ENCODE data around the gene TMEM242.
"Not testable (repeated sequence)": the region's sequence is repeated elsewhere in the genome, so short reads cannot be mapped to it uniquely, and the experiment has no call there.

Gene TMEM242

DNA sequence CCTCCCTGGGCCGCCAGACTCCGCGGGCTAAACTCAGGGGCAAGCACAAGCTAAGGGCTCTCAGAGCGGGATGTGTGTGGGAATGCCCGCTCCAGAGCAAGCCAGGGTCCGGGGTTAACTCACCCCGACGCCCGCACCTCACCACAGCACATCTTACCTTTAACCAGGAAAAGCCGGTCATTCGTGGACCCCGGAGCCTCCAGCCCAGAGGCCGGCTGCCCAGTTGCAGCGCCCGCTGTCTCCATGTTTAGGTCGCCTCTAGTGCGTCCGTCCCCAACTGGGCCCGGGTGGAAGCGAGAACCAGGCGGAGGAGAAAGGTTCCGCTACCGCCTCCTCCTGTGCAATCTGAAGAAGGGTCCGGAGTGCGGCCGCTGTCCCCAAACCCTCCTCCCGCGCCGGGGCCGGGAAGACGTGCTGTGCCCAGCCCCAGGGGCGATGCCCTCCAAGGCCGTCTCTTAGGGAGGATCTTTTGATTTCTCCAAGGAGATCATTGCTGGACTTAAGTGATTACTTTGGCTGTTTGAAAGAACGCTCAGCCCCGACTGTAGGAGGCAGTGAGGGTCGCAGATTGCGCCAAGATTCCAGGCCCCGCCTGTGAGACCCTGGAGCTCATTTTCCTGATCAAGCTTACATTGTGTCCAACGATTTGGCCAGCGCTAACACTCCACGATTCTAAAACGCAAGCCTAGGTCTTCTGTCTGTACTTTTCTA is at the start of gene TMEM242:
Gene TMEM242 (minus strand): TSS at position 265 of the 711 bp plus-strand sequence. CDS start 20 bp downstream, at position 245.
- peak; percentile 83 to 98 for DNase-seq

DNA sequence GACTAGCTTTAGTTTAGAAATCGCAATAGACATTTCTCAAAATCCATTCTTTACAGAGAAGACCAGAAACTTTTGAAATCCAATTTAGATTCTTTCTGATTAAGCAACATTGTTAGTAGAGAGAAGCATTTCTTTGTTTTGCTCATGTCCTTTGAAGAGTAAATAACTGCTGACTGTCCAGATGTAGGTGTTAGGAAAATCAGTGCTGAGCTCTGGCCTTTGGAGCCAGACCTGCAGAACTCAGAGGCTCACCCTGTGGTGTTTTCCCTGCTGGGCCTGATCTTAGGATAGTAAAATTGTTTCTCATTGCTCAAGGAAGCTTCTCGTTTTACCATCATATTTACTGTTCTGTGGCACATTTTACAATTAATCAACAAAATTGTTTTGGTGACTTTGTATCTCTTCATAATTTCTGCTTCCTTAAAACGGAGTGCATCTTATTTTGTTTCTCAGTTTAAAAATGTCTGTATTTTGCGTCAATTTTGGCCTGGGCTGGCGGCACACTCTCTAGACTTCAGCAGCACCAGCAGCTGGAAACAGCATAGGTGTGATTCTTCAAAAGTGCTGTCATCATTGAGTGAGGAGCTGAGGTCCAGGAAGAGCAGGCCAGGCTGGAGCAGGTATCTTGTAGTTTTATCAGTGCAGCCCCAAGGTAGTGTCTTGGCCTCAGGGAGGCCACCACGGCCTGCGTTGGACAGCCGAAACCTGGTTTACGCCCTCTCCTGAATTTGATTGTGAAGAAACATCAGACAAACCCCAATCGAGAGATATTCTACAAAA is 49.4 kb upstream of the TMEM242 start:
- no peak for DNase-seq

DNA sequence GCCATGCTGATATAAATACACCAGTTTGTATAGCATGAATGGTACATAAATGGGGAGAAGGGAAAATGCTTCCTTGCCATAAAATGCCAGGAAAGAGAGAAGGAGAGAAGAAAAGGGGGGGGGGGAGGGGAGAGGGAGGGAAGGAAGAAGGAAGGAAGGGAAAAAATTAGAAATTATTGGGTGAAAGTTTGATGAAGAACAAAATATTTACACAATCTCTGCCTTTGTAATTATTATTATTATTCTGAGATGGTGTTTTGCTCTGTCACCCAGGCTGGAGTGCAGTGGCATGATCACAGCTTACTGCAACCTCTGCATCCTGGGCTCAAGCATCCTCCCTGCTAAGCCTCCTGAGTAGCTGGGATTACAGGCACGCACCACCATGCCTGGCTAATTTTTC is 47.4 kb upstream of the TMEM242 start:
- no peak for DNase-seq

DNA sequence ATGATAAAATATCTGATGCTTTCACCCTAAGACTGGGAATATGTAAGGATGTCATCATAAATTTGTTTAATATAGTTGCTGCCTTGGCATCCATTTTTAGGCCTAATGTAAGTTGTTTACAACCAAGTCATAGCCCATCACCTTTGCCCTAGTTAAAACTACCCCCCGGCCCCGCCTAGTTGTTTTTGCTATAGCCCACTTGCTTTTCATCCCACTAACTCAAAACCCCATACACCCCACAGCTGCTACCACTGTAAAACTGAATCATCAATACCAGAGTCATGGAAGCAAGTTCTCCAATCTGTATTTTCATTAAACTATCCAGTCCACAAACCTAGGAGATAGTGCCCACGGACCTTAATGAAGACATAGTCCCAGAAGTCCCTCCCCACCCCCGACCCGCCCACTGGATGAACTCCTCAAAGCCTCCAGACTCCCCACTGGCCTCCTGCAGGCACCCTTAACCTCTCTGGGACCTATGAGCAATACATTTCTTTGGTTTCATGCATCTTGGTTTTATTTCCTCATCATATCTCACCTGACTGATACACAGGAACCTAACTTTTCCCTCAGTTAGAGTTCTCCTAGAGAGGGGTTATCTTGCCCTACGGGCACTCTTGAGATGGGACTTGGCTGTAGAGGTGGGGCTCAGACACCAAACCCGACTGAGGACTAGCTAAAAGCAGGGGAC is 45.2 kb upstream of the TMEM242 start:
- DNase-seq: no peak

DNA sequence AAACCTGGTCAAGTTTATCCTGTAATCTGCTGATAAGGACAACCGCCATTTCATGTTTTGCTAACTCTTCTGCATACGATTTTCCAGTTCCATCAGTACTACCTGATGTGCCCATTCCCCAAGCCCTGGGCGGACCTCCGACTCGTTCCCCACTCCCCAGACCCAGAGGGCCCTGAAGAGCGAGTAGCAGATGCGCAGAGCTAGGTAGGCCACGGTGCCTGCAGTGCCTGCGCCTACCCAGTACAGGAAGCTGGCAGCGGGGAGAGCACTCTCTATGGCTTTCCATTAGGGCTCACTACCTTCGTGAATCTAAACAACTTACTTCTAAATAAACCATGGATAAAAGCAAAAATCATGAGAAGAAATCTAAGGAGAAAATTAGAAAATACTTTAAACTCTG is 43.3 kb upstream of the TMEM242 start:
- no peak for DNase-seq

DNA sequence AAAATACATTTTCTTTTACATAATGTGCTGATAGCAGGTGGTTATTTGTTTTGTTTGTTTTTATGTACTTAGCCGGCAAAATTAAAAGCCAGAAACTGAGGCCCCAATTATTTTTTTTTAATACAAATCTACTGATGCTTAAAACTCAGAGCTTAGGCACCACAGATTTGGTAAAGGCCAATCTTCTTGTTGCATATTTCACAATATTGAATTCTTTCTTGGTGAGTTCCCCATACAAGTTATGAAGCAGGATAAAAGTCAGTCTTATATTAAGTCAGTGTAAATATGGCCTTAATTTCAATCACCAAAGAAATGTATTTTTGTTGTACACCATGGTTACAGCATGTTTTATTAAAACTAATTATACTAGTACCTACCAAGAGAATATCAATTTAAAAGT is 41.4 kb upstream of the TMEM242 start:
- DNase-seq: no peak

DNA sequence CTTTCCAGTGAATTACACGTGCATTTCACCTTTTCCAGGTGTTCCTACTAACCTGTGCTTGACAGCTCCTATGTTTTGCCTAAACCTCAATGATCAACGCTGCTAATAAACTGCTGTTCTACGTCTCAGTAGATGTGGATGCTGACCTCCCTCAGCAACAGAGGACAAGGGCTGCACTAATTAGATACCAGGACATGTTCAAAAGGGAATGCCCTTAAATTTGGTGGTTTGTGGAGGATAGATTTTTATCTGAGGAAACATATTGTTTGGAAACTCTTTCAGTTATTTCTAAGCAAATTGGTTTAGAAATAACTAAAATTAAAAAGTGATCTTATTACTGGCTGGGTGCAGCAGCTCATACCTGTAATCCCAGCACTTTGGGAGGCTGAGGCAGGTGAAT is 38.6 kb upstream of the TMEM242 start:
- no peak for DNase-seq

DNA sequence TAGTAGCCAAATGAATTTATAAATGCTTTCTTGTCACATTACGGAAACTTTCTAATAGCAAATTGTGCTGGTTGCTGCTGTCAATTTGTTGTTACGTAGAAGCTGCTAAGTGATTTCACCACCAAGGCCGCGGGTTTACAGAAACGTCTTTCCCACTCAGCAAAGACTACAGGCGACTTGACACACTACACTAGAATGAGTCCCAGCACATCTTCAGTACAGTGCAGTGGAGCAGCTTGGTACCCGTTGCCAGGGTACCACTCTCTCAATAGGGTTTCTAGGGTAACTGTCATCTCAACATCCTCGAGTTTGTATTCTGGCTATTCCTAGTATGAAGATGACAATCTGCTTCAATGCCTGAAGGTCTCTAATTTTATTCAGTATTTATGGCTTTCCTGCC is 35.0 kb upstream of the TMEM242 start:
- DNase-seq: no peak

DNA sequence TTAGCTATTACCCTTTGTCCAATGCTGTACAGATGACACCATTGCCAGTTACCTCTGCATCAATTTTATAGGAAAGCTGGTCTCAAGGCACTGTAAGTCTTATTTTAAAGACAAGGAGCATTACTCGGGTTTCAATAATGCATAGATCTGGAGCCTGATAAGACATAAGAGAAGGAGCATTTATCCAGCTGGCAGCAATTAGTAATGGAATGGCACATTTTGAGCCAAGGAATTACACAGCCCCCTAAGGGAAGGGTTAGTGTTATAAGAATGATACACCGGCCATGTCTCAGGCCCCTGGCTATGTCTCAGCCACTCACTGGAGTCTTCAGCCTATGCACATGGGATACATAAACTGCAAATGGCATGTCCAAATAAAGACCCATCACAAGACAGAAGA is 23.1 kb upstream of the TMEM242 start:
- no peak for DNase-seq

DNA sequence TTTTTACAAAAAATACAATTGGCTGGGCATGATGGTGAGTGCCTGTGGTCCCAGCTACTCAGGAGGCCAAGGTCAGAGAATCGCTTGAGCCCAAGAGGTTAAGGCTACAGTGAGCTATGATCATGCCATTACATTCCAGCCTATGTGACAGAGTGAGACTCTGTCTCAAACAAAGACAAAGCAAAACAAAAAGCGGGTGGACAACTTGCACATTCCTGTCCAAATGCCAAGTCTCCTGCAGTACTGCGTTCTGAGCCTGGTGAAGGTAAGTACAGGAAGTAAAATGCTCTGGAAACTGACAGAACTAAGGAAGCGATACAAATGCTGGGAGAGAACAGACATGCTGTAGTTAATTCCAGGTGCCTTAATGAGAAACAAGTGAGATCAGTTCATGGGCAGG is 20.4 kb upstream of the TMEM242 start:
- DNase-seq: no peak

DNA sequence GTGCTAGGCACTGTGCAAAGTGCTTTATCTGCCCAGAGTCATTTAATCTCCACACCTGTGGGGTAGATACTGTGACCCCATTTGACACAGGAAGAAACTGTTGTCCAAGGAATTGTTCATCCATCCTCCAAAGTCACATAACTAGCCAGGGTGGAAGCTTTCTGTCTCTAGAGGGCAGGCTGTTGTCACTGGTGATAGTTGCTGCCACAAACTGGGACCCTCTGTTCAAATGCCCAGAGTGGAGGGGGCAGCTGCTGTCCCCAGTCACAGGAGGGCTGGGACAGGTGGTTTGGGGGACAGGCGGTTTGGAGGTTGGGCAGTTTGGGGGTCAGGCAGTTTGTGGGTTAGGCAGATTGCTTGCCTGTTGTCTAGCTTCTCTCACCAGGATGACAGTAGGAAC is 16.1 kb upstream of the TMEM242 start:
- DNase-seq: no peak

DNA sequence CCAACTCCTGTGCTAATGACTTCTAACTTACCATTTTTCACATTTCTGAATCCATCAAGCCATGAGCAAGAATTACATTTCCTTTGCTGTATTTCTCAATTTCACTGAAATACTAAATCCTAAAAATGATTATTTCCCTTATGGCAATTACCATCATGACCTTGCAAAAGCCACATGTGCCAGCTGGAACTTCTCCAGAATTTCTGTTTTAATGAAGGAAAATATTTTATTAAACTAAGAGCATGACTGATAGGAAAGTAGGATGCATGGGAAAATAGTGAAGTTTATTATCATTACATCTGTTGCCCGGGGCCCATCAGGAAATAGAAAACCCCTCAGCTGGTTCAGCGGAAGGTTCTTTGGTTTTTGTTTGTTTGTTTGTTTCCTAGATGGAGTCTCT is 14.4 kb upstream of the TMEM242 start:
- DNase-seq: no peak

DNA sequence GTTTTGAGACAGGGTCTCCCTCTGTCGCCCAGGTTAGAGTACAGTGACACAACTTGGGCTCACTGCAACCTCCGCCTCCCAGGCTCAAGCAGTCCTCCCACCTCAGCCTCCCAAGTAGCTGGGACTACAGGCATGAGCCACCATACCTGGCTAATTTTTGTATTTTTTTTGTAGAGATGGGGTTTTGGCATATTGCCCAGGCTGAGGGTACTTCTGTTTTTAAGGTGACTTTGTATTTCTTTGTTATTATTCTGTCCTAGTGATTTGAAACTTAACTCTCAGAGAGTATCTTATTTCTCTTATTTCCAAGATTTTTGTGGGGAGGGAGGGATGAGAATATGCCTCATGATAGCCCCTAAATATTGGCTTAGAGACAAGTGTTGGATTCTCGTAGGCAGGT is 14.0 kb upstream of the TMEM242 start:
- DNase-seq: not testable (repeated sequence)

DNA sequence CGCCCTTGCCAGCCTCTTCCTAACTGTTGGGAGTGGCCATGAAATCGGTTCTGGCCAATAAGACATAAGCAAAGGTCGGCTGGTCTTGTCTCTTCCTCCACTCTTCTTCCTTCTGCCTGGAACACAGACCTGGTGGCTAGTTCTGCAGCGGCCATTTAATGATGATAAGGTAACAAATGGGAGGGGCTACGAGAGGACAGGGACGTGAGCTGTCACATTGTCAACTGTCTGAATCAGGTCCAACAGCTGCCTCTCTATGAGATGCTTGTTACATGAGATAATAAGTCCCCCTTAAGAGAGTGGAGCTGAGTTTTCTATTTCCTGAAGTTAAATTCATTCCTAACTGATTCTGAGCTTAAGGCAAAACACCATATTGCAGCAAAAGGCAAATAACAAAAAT is 12.5 kb upstream of the TMEM242 start:
- DNase-seq: no peak

DNA sequence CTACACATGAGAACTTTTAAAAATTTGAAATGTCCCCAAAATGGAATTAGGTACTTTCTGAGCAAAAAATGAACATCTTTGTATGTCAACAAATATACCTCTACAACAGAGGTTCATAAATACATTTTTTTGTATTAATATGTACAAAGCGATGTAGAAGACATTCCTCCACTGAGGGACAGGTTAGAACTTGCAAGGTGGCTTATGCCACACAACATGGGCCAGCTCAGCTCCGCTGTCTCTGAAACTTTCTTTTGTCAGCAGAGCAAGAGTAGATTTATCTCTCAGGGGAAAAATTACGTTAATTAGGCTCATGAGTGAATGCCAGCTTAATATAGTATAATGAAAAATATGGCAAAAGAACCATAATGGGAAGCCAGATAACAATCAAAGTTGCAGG is 10.6 kb upstream of the TMEM242 start:
- DNase-seq: no peak

DNA sequence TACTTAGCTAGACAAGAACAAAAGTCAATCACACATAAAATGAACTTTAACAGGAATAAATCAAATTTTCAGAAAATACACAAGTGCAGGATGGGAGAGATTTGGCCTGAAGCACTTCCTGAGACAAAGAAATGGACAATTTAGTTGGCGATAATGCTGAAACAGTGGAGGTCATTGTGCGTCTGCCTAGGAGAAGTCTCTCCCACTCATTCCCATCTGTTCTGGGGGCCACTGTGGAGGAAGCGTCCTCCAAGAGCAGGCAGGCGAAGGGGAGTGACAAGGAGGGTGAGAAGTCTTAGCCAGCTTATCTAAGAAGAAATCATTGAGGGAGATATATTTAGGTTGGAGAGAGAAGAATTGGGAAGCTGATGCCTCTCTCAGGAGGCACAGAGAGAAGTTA is 10.2 kb upstream of the TMEM242 start:
- no peak for DNase-seq

DNA sequence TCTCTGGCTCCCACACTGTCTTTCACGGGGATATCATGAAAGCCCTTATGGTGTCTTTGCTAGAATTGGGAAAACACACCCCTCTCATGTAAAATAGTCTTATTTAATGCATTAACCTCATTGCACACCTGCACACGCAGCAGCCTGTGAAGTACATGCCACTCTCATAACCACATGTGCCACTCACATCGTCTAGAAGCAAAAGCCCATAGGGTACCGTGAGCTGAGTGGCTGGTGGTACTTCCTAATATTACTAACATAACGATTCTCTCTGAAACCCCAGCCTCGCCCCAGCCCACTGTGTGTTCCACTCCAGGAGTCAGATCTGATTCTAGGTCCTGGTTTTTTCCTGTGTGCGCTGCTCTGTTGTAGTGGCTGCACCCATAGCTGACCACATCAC is 9.5 kb upstream of the TMEM242 start:
- DNase-seq: no peak

DNA sequence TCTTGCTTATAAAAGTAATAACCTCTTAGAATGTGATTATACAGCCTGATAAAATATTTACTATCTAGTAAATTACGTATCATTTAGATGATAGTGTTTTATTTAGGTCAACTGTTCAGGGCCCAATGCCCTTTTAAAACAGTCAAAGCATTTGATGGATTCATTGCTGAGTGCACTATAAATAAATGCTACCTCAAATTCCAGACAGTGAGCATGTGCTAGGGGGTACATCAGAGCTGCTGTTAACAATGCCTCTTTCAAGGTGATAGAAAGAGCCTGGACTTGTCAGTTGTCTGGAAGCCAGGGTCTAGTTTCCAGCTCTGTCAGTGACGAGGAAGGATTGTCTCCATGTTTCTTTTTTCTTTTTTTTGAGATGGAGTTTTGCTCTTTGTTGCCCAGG is 7.5 kb upstream of the TMEM242 start:
- DNase-seq: no peak

DNA sequence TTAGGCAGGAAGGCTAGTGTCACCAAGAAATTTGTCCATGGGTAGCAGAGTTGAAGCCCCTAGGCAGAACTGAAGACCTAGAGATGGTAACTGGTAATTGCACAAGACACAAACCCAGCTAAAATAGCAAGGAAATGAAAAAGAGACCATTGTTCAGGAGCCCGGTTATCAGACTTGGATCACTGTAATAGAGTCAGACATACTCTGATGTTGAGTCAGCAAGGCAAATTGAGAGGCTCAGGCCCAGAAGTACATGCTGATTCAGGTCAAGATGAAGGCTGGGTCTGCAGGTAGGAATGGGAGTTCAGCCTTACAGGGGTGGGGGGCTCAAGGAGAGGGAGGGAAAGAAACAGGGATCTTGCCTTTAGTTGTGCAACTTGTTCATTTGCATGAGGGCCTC is 6.5 kb upstream of the TMEM242 start:
- no peak for DNase-seq

DNA sequence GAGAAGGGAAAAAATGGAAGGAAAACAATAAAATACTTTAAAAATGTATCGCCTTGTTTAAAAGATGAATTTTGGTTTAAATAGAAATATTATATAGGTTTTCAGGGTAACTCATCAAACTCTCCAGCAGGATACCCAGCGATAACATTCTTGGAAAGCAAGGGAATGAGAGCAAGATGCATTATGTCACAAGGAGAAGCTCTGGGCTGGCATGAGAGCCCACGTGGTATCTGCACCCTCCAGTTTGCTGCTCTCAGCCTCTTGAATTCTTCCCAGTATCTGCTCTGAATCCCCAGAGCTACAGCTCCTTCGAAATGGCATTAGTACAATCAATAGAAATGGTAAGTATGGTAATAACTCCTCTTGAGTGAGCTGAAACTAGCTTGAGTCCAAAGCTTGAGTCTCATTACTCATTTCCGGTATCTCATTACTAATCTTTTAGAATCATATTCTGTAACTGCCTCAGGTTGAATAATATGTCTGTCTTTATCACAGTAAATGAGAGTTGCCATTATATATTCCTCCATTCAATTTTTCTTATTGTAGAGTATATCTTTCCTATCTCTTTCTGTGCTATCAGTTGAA is 4.9 kb upstream of the TMEM242 start:
- no peak for DNase-seq

DNA sequence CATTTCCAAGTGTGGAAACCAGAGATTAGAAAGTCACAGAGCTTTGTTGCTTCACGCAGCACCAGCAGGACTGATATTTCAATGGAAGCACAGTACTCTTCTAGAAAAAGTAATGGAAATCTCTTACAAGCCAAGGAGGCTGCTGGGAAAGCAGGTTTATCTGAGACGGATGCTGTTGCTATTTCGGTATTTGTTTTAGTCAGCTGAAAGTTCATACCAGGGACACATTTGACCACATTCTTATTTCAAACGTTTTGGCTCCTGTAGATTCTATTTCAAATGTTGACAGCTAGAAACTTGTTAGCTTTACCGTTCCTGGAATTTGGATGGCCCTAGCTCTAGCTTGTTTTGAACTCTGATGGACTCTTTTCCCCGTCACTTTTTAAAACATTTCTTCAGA is 3.7 kb upstream of the TMEM242 start:
- no peak for DNase-seq

DNA sequence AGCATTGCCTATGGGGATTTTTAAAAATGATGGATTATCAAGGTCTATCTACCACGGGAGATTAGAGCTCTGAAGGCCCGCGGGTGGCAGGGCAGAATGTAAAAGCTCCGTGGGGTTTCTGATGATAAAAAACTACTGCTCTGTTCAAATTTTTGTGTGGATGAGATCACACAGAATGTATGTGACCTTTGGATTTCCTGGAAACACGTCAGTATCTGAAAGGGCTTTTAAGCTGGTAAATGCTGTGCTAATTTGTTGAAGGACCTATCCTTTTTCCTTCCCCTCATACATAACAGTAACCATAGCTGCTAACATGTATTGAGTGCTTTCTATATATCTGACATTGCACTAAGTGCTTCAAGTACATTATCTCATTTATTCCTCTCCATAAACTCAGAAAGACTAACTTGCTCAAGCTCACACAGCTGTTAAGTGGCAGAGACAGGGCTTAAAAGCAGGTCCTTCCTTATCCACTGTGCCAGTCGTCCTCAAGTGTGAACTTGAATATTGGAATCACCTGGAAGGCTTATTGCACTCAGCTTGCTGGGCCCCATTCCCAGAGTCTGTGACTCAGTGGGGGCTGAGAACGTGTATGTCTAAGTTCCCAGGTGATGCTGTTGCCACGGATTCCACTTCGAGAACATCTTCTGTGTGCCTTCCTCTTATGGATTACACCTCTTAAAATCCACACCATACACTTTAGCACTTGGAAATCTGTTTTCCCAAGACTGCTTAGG is 1.9 kb upstream of the TMEM242 start:
- no peak for DNase-seq

DNA sequence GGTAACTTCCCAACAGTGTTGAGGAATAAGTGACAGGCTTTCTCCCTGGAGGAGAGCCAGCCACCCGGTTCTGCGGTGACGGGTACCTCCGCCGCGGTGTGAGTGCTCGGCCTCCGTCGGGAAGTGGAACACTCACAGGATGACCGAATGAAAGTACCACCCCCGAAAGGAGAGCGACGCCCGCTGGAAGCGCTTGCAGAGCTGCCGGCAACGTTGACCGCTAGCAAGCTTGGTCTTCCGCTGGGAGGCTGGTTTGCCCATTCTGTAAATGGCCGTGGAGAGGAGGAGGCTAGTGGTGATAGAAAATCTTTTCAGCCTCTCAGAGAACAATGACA is 614 bp upstream of the TMEM242 start:
- DNase-seq: peak; percentile 67 to 70

Measured in inflammatory macrophage treated with lipopolysaccharide for 1 hour (primary cell).